Measurements from ENCODE around the gene CYP1A2.

The CYP1A2 gene

GRCh38 chr15:74725845-74726773 lies 22.5 kb upstream of the CYP1A2 start:
- CTCF ChIA-PET: interaction anchor here (0.5 to 2.0 kb wide), 13 partner anchors 11 to 517 kb away, joined by 3 to 11 read pairs (median 3); no protein-coding TSS in a partner anchor
- peak overlapping the region; percentile 48 for H3K4me3 ChIP-seq (ENCODE audit: low read depth, low read length)
- no peak for TF ChIP-seq ZNF121 (tag by site-specific recombination; IDR thresholded peaks at IDR 0.05)
- TF ChIP-seq PATZ1 (tag by site-specific recombination; IDR thresholded peaks at IDR 0.05): peak; percentile 99
- TF ChIP-seq ZNF692 (tag by site-specific recombination; IDR thresholded peaks at IDR 0.05): peak; percentile 70
- TF ChIP-seq ZFHX2 (tag by site-specific recombination; conservative IDR thresholded peaks at IDR 0.05): peak; percentile 68
- no peak for TF ChIP-seq GFI1B (tag by site-specific recombination; IDR thresholded peaks at IDR 0.05)
- no peak for TF ChIP-seq ZFP3 (tag by site-specific recombination; IDR thresholded peaks at IDR 0.05; ENCODE audit: low read depth)
- no peak for TF ChIP-seq ZBTB49 (tag by site-specific recombination; IDR thresholded peaks at IDR 0.05; ENCODE audit: low read depth)
- no peak for TF ChIP-seq ZNF433 (tag by site-specific recombination; IDR thresholded peaks at IDR 0.05; ENCODE audit: low read depth)
- no peak for TF ChIP-seq ZBTB1 (tag by site-specific recombination; IDR thresholded peaks at IDR 0.05)
- no peak for TF ChIP-seq ZNF555 (tag by site-specific recombination; conservative IDR thresholded peaks at IDR 0.05)
- TF ChIP-seq TCF7L2 (IDR thresholded peaks at IDR 0.05; ENCODE audit: borderline replicate concordance, low read depth, low read length): no peak
- TF ChIP-seq ZNF146 (tag by site-specific recombination; IDR thresholded peaks at IDR 0.05): no peak
- TF ChIP-seq GLIS2 (tag by site-specific recombination; IDR thresholded peaks at IDR 0.05): peak; percentile 98
- TF ChIP-seq ZNF449 (tag by site-specific recombination; IDR thresholded peaks at IDR 0.05): no peak
- TF ChIP-seq ZNF660 (tag by site-specific recombination; IDR thresholded peaks at IDR 0.05): peak; percentile 33; the same call in 1 of the 2 replicates
- TF ChIP-seq ZNF175 (tag by site-specific recombination; IDR thresholded peaks at IDR 0.05): no peak
- TF ChIP-seq EGR2 (tag by site-specific recombination; IDR thresholded peaks at IDR 0.05; ENCODE audit: low read depth): peak; percentile 47; the same call in 1 of the 2 replicates
- peak; percentile 56 for TF ChIP-seq SP2 (tag by site-specific recombination; IDR thresholded peaks at IDR 0.05)
- TF ChIP-seq ZBTB8A (tag by site-specific recombination; IDR thresholded peaks at IDR 0.05): peak; percentile 24
- no peak for TF ChIP-seq ZNF658 (tag by site-specific recombination; IDR thresholded peaks at IDR 0.05)
- no peak for TF ChIP-seq ZNF426 (tag by site-specific recombination; IDR thresholded peaks at IDR 0.05)
- no peak for TF ChIP-seq ZSCAN18 (tag by site-specific recombination; IDR thresholded peaks at IDR 0.05)
- TF ChIP-seq KLF10 (tag by site-specific recombination; IDR thresholded peaks at IDR 0.05): no peak; the same call in none of the 2 replicates
- peak; percentile 84 for TF ChIP-seq KLF9 (tag by site-specific recombination; IDR thresholded peaks at IDR 0.05; ENCODE audit: low read depth)

More at GRCh38 chr15:74725845-74726773, 22.5 kb upstream of the CYP1A2 start:
- Histone ChIP-seq H3K4me1 (ENCODE audit: control insufficient read depth, insufficient read depth, low read length) (no peaks in the 10 kb centered on the region; the same call in 1 of the 2 replicates), H3K9me3 (ENCODE audit: control insufficient read depth, insufficient read depth, low read depth, low read length) (no peaks in the 10 kb centered on the region), H3K36me3 (ENCODE audit: control insufficient read depth in 2 of 2, insufficient read depth in 1 of 2, low read length in 2 of 2) (no peaks in the 10 kb centered on the region), H3K27ac (ENCODE audit: extremely low read depth, low read depth, low read length) (peak overlapping the region; percentile 61; the same call in 1 of the 2 replicates)
- POLR2A ChIA-PET: interaction anchor here (0.6 to 2.8 kb wide), 5 partner anchors 34 to 95 kb away, joined by 3 to 11 read pairs (median 4); no protein-coding TSS in a partner anchor

Measured in HEK293 (cell line).